Panc1 (cell line): ENCODE results near the gene CAMP. TPM values are rescaled to one million over a fixed set of nuclear protein-coding genes. Genes with fewer than 3 reads are reported as not detected.
A peak's percentile ranks its signal among the peaks of the same experiment; 100 is the strongest.

ENCODE experiments used
- ATAC-seq: fragments of 200-7000 bp; cut with Tn5 transposase; 2 replicates; pipeline ENCODE4 v1.9.1; 2020; ENCODE audit warnings: mild to moderate bottlenecking, moderate library complexity
- BruUV-seq: library from RNA; stranded (reverse); fragments of 400-500 nt; replicated peaks from 2 replicates; lab custom pipeline; 2021; lab: Mats Ljungman, UMichigan
- CTCF ChIA-PET: fragments of 300-600 bp; sonication (Branson Sonifier 250); formaldehyde crosslinking; loops from one replicate; lab custom pipeline; 2022; ENCODE audit warnings: antibody characterized with exemption; lab: Charles Lee
- POLR2A ChIA-PET: fragments of 300-600 bp; sonication (Branson Sonifier 250); formaldehyde crosslinking; loops from one replicate; lab custom pipeline; 2022; ENCODE audit warnings: antibody characterized with exemption; lab: Charles Lee
- DNase-seq: peaks from one replicate; pipeline ENCODE4 v3.0.0-alpha.2; 2010; ENCODE audit warnings: low read depth, low spot score
- H3K27ac ChIP-seq: 2 replicates; pipeline ENCODE4 v1.5.1; 2011; ENCODE audit warnings: mild to moderate bottlenecking, low read length, inconsistent platforms
- H3K27me3 ChIP-seq: fragments of 200-500 bp; sonication (Bioruptor generic); 2 replicates; pipeline ENCODE4 v1.6.0; 2014; ENCODE audit warnings: low read length, inconsistent platforms; ENCODE audit not compliant: control insufficient read depth, insufficient read depth
- H3K36me3 ChIP-seq: fragments of 200-500 bp; sonication (Bioruptor generic); 2 replicates; pipeline ENCODE4 v1.5.1; 2014; ENCODE audit warnings: inconsistent platforms, mild to moderate bottlenecking, low read length, moderate library complexity; ENCODE audit not compliant: control insufficient read depth, insufficient read depth
- H3K4me1 ChIP-seq: 2 replicates; pipeline ENCODE4 v1.5.1; 2011; ENCODE audit warnings: inconsistent platforms, mild to moderate bottlenecking, low read length, moderate library complexity; ENCODE audit not compliant: control insufficient read depth, insufficient read depth
- H3K4me3 ChIP-seq, 2 experiments: 2 replicates each; pipeline ENCODE4 v1.5.1; 2011 to 2012; ENCODE audit warnings: low read depth in 2 of 2, low read length in 2 of 2, mild to moderate bottlenecking in 2 of 2, inconsistent platforms in 1 of 2, moderate library complexity in 1 of 2
- H3K9me3 ChIP-seq: fragments of 200-500 bp; sonication (Bioruptor generic); 2 replicates; pipeline ENCODE4 v1.5.1; 2014; ENCODE audit warnings: low read depth, mild to moderate bottlenecking, inconsistent platforms, low read length, moderate library complexity; ENCODE audit not compliant: control insufficient read depth, insufficient read depth
- CTCF ChIP-seq: fragments of 450-650 bp; IDR thresholded peaks from 2 replicates; pipeline ENCODE4 v1.5.1; 2017; ENCODE audit warnings: mild to moderate bottlenecking
- POLR2AphosphoS5 ChIP-seq: IDR thresholded peaks from 2 replicates; pipeline ENCODE4 v1.6.1; 2012; ENCODE audit warnings: mild to moderate bottlenecking, low read depth, low read length, moderate library complexity
- REST ChIP-seq, 2 experiments: IDR thresholded peaks; 2 replicates each; pipeline ENCODE4 v1.6.1; 2011 to 2012; ENCODE audit warnings: low read depth in 2 of 2, control low read depth in 1 of 2, low read length in 1 of 2, mild to moderate bottlenecking in 1 of 2, moderate library complexity in 1 of 2; ENCODE audit not compliant: insufficient read depth in 1 of 2
- SIN3A ChIP-seq: IDR thresholded peaks from 2 replicates; pipeline ENCODE4 v1.6.1; 2012; ENCODE audit warnings: low read depth, mild to moderate bottlenecking, low read length, moderate library complexity, borderline replicate concordance; ENCODE audit not compliant: insufficient read depth
- TCF7L2 ChIP-seq: IDR thresholded peaks from 2 replicates; pipeline ENCODE4 v1.6.1; 2011; ENCODE audit warnings: mild to moderate bottlenecking, low read depth, low read length, inconsistent platforms
- in situ Hi-C: cut with HindIII; loops from 2 replicates; pipeline ENCODE4 v1.10.0; 2016; ENCODE audit warnings: low sequenced_read_pairs, low pct_unique_long_range_greater_than_20kb
- intact Hi-C: fragments of 100-400 bp; cut with micrococcal nuclease; formaldehyde crosslinking; loops from one replicate; pipeline ENCODE4 v1.10.0; 2022; ENCODE audit not compliant: unreplicated experiment
- total RNA-seq: library from RNA; stranded (reverse); gene quantifications from one replicate; pipeline ENCODE4 v1.2.1, GENCODE V29; 2021; ENCODE audit not compliant: unreplicated experiment

CAMP gene
- total RNA-seq, 1 experiment from 2014 or later, result not detected

- ATAC-seq (peak; percentile 51), DNase-seq (no peak)
- ChIA-PET POLR2A (no interaction called here), CTCF (interaction anchor here (0.6 to 0.9 kb wide), 2 partner anchors 196 to 248 kb away, joined by 5 to 7 read pairs; no protein-coding TSS in a partner anchor)
- in situ Hi-C loops (no loop called here), intact Hi-C loops (no loop called here)
- Histone ChIP-seq H3K36me3 (peaks cover 14% of the 10 kb centered on the region), H3K27ac (peak overlapping the region; percentile 67), H3K27me3 (no peaks in the 10 kb centered on the region), H3K4me3 (peak overlapping the region; percentile 59 to 71), H3K9me3 (no peaks in the 10 kb centered on the region), H3K4me1 (peaks cover 4% of the 10 kb centered on the region; the same call in 1 of the 2 replicates)
- TF ChIP-seq CTCF, result no peak
- TF ChIP-seq POLR2AphosphoS5, result no peak
- no peak for TF ChIP-seq TCF7L2
- no peak for TF ChIP-seq REST (IDR thresholded peaks at IDR 0.05; ENCODE audit: insufficient read depth in 1 of 2, low read depth in 2 of 2, low read length in 1 of 2)
- TF ChIP-seq SIN3A, result no peak
- BruUV-seq, result no TSS peak
Observed at GRCh38 chr3:48187579-48188265, 35.6 kb upstream of the CAMP start.

- ChIA-PET CTCF (interaction anchor here (0.6 to 0.9 kb wide), 3 partner anchors 132 to 247 kb away, joined by 3 to 7 read pairs (median 5); no protein-coding TSS in a partner anchor), POLR2A (no interaction called here)
- intact Hi-C loops (no loop called here), in situ Hi-C loops (no loop called here)
- peak; percentile 86 for DNase-seq
- peaks cover 4% of the 10 kb centered on the region; the same call in 1 of the 2 replicates for H3K4me1 ChIP-seq
- TF ChIP-seq TCF7L2 (no peak), CTCF (no peak), SIN3A (peak; percentile 96), POLR2AphosphoS5 (peak; percentile 56; the same call in 1 of the 2 replicates), REST (IDR thresholded peaks at IDR 0.05; ENCODE audit: insufficient read depth in 1 of 2, low read depth in 2 of 2, low read length in 1 of 2) (no peak)
- H3K4me3 ChIP-seq, result peak within 1 kb of the TSS; percentile 59 to 71
- peak; percentile 99 for ATAC-seq
- peaks cover 12% of the 10 kb centered on the region for H3K36me3 ChIP-seq
- no peaks in the 10 kb centered on the region for H3K27me3 ChIP-seq
- BruUV-seq, result no TSS peak
- H3K27ac ChIP-seq, result peak within 1 kb of the TSS; percentile 81
- no peaks in the 10 kb centered on the region for H3K9me3 ChIP-seq
Observed at GRCh38 chr3:48188266-48189201, 34.8 kb upstream of the CAMP start, which contains the start of gene CDC25A. TSS of gene CDC25A (minus strand) at chr3:48188417. CDS start at chr3:48187947, 470 bp downstream.
